Measurements from ENCODE around the gene RARB. TPM values are rescaled to one million over a fixed set of nuclear protein-coding genes. Genes with fewer than 3 reads are reported as not detected.

The RARB gene
- total RNA-seq, 2 experiments from 2014 or later: not detected

GRCh38 chr3:25568525-25569078, 140.5 kb downstream of the RARB start:
- Mint-ChIP-seq H3K9me3 (no peaks in the 10 kb centered on the region), H3K4me1 (no peaks in the 10 kb centered on the region), H3K36me3 (ENCODE audit: low read depth) (no peaks in the 10 kb centered on the region), H3K27me3 (no peaks in the 10 kb centered on the region), H3K4me3 (no peak overlapping the region), H3K27ac (no peak overlapping the region)
- ChIA-PET CTCF (no interaction called here), POLR2A (no interaction called here)
- no peak for DNase-seq

DNA sequence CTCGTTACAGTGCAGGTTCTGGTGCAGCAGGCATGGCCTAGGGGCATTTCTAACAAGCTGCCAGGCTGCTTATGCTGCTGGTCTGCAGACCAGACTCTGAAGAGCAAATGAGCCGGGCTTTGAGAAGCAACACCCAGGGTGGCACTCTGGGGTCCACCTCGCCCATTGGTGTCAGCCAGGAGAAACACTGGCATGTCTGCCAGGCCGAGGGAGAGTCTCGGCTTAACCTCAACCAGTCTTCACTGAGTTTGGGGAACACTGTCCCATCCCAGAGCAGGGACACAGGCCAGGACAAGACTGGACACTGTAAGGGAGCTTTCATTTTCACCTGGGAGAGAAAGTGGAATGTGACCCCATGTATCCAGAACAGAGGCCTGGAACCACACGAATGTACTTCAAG, 143.2 kb downstream of the RARB start:
- Mint-ChIP-seq H3K4me1 (no peaks in the 10 kb centered on the region), H3K4me3 (no peak overlapping the region), H3K27ac (no peak overlapping the region), H3K27me3 (no peaks in the 10 kb centered on the region), H3K9me3 (no peaks in the 10 kb centered on the region), H3K36me3 (ENCODE audit: low read depth) (no peaks in the 10 kb centered on the region)
- CTCF ChIA-PET: no interaction called here
- POLR2A ChIA-PET: no interaction called here
- no peak for DNase-seq

GRCh38 chr3:25572336-25572735, 144.3 kb downstream of the RARB start:
- ChIA-PET CTCF (no interaction called here), POLR2A (no interaction called here)
- no peaks in the 10 kb centered on the region for H3K36me3 Mint-ChIP-seq (ENCODE audit: low read depth)
- DNase-seq: no peak
- no peaks in the 10 kb centered on the region for H3K4me1 Mint-ChIP-seq
- H3K27ac Mint-ChIP-seq: no peak overlapping the region
- H3K9me3 Mint-ChIP-seq: no peaks in the 10 kb centered on the region
- no peaks in the 10 kb centered on the region for H3K27me3 Mint-ChIP-seq
- H3K4me3 Mint-ChIP-seq: no peak overlapping the region

GRCh38 chr3:25572919-25573385, 144.9 kb downstream of the RARB start:
- Mint-ChIP-seq H3K27ac (no peak overlapping the region), H3K4me3 (no peak overlapping the region), H3K27me3 (no peaks in the 10 kb centered on the region), H3K36me3 (ENCODE audit: low read depth) (no peaks in the 10 kb centered on the region), H3K4me1 (no peaks in the 10 kb centered on the region), H3K9me3 (no peaks in the 10 kb centered on the region)
- no peak for DNase-seq
- CTCF ChIA-PET: no interaction called here
- POLR2A ChIA-PET: no interaction called here

DNA sequence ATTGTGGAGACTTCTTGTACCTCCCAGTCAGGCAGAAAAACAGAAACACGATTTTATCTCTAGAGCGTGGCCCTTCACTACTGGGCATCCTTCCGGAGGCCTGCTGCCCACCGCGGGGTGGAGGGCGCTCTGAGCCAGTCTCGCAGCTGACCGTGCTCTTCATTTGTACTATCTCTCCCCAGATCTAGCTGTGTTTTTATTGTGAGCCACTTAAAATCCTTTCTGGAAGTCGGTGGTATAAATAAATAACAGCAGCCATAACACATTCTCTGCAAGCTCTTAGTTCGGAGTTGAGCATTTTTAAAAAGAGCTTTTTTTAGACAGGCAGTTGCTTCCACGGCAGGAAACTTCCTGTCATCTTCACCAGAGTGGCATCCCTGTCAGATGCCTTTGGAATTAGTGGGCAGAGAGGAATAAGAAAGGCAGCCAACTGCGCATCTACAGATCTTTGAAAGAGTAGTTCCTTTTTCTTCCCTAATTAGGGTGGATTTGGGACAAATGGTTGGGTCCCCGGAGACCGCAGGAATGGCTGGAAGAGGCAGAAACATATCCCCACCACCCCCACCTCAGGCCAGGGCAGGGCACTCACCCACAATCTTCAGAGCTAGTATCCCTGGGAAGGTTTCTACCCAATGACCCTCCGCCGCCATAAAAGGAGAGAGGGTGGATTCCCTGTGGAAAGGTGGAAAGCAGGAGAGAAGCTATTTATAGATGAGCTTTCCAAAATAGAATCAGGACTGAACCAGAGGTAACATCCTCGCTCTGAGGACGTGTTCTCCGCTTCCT, 145.5 kb downstream of the RARB start:
- no peak overlapping the region for H3K4me3 Mint-ChIP-seq
- ChIA-PET CTCF (no interaction called here), POLR2A (no interaction called here)
- H3K9me3 Mint-ChIP-seq: no peaks in the 10 kb centered on the region
- H3K4me1 Mint-ChIP-seq: no peaks in the 10 kb centered on the region
- H3K27ac Mint-ChIP-seq: no peak overlapping the region
- no peaks in the 10 kb centered on the region for H3K36me3 Mint-ChIP-seq (ENCODE audit: low read depth)
- no peaks in the 10 kb centered on the region for H3K27me3 Mint-ChIP-seq
- DNase-seq: no peak

DNA sequence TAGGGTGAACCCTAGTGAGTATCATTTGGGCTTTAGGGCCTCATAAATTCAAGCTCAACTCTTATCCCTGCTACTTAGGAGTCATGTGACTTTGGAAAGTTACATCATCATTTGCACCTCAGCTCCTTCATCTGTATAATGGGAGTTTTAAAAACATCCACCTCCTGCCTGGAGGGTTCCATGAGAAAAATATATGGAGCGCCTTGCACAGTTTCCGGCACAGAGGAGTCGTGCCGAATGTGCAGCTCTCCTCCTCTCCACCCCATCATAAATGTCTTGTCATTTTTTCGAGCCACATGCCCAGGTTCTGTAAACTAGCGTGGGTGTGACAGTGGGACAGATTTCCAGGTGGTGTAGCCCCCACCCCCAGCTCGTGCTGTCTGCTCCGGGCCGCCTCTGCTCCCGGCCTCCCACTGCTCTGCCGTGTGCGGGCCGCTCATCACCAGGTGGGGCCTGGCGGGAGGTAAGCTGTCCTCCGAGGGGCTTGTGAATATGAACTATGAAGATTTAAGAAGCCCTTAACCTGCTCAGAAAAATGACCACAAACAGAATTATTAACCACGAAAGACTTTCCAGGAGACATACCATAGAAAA, 146.2 kb downstream of the RARB start:
- DNase-seq: no peak
- Mint-ChIP-seq H3K27ac (no peak overlapping the region), H3K9me3 (no peaks in the 10 kb centered on the region), H3K27me3 (no peaks in the 10 kb centered on the region), H3K4me1 (no peaks in the 10 kb centered on the region), H3K36me3 (ENCODE audit: low read depth) (no peaks in the 10 kb centered on the region), H3K4me3 (no peak overlapping the region)
- CTCF ChIA-PET: no interaction called here
- POLR2A ChIA-PET: no interaction called here

DNA sequence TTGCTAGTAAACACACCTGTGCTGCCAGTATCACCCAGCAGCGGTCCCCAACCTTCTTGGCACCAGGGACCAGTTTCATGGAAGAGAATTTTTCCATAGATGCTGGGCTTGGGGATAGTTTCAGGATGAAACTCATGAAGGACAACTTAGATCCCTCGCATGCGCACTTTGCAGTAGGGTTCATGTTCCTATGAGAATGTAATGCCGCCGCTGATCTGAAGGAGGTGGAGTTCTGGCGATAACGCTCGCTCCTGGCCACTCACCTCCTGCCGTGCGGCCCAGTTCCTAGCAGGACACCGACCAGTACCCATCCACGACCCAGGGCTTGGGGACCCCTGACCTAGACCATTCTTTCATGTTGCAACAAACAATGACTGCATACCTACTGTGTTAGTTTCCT, 146.9 kb downstream of the RARB start:
- H3K36me3 Mint-ChIP-seq (ENCODE audit: low read depth): no peaks in the 10 kb centered on the region

GRCh38 chr3:25576146-25576545, 148.1 kb downstream of the RARB start:
- Mint-ChIP-seq H3K9me3 (no peaks in the 10 kb centered on the region), H3K4me1 (no peaks in the 10 kb centered on the region), H3K27me3 (no peaks in the 10 kb centered on the region), H3K36me3 (ENCODE audit: low read depth) (no peaks in the 10 kb centered on the region), H3K27ac (no peak overlapping the region), H3K4me3 (no peak overlapping the region)
- ChIA-PET CTCF (no interaction called here), POLR2A (no interaction called here)
- DNase-seq: no peak

More for the DNA sequence above, 146.9 kb downstream of the RARB start:
- CTCF ChIA-PET: no interaction called here
- Mint-ChIP-seq H3K9me3 (no peaks in the 10 kb centered on the region), H3K27ac (no peak overlapping the region), H3K4me3 (no peak overlapping the region), H3K4me1 (no peaks in the 10 kb centered on the region), H3K27me3 (no peaks in the 10 kb centered on the region)
- DNase-seq: no peak
- POLR2A ChIA-PET: no interaction called here

DNA sequence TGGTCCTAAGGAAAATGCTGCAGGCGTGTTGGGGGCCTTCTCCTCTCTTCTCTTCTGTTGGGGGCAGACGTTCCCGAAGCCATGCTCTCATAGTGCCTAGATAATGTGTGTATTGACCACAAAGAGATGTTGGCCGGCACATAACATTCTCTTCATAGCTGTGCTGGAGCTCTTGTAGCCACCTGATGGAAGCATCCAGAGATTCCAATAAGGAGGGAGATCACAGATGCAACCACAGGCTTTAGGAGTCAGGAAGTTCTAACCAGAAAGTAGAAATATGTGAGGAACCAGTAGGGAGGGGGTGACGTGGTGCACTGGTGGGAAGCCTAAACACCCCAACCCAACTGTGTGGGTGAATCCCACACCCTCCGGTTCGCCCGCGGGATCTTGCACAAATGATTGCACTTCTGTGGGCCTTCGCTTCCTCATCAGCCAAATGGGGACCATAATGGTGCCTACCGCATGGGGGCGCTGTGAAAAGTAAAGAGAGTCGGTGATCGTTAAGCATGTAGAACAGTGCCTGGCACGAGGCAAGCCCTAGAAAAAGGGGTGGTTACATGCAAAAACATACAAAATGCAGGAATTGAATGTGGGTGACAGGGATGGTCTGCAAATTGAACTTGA, 148.9 kb downstream of the RARB start:
- no peak for DNase-seq
- Mint-ChIP-seq H3K27ac (no peak overlapping the region), H3K4me1 (no peaks in the 10 kb centered on the region), H3K27me3 (no peaks in the 10 kb centered on the region), H3K36me3 (ENCODE audit: low read depth) (no peaks in the 10 kb centered on the region), H3K4me3 (no peak overlapping the region), H3K9me3 (no peaks in the 10 kb centered on the region)
- ChIA-PET POLR2A (no interaction called here), CTCF (no interaction called here)

- Mint-ChIP-seq H3K9me3 (no peaks in the 10 kb centered on the region), H3K4me3 (no peak overlapping the region), H3K36me3 (ENCODE audit: low read depth) (no peaks in the 10 kb centered on the region), H3K27me3 (no peaks in the 10 kb centered on the region), H3K27ac (no peak overlapping the region), H3K4me1 (no peaks in the 10 kb centered on the region)
- ChIA-PET CTCF (no interaction called here), POLR2A (no interaction called here)
- DNase-seq: no peak
These were observed 150.0 kb downstream of the RARB start for GRCh38 chr3:25578059-25578458.

DNA sequence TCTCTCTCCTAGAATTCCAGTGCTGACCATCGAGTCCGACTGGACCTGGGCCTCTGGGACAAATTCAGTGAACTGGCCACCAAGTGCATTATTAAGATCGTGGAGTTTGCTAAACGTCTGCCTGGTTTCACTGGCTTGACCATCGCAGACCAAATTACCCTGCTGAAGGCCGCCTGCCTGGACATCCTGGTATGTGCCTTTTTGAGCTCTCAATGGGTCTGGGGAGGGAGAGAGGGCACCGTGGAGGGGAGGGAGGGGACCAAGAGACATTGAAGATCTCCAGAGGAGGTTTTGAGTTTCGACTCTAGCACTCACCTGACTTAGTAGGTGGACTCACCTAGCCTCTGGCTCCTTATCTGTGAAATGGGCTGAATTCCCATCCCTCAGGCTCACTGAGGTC, 152.5 kb downstream of the RARB start:
- H3K27ac Mint-ChIP-seq: no peak overlapping the region
- no peaks in the 10 kb centered on the region for H3K9me3 Mint-ChIP-seq
- DNase-seq: no peak
- ChIA-PET POLR2A (no interaction called here), CTCF (no interaction called here)
- no peaks in the 10 kb centered on the region for H3K4me1 Mint-ChIP-seq
- no peaks in the 10 kb centered on the region for H3K27me3 Mint-ChIP-seq
- H3K36me3 Mint-ChIP-seq (ENCODE audit: low read depth): no peaks in the 10 kb centered on the region
- H3K4me3 Mint-ChIP-seq: no peak overlapping the region

- Mint-ChIP-seq H3K36me3 (ENCODE audit: low read depth) (no peaks in the 10 kb centered on the region), H3K27ac (no peak overlapping the region), H3K4me1 (no peaks in the 10 kb centered on the region), H3K9me3 (no peaks in the 10 kb centered on the region), H3K27me3 (no peaks in the 10 kb centered on the region), H3K4me3 (no peak overlapping the region)
- DNase-seq: no peak
- CTCF ChIA-PET: no interaction called here
- POLR2A ChIA-PET: no interaction called here
These were observed 153.3 kb downstream of the RARB start for GRCh38 chr3:25581335-25581734.

DNA sequence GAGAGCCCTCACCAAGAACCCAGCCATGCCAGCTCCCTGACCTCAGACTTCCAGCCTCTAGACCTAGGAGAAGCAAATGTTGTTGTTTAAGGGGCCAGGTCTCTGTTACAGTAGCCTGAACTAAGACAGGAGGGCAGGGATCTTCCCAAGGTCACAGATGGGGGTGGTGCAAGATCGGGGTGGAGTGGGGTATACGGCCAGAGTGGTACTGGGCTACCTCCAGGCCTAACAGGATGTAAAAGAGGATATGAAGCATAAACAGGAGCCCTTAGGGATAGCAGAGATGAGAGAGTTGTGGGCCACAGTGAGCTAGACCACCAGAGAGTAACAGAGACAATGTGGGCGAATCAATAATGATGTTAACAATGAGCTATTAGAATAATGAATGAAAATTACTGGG, 153.8 kb downstream of the RARB start:
- no peaks in the 10 kb centered on the region for H3K27me3 Mint-ChIP-seq
- CTCF ChIA-PET: no interaction called here
- POLR2A ChIA-PET: no interaction called here
- H3K4me3 Mint-ChIP-seq: no peak overlapping the region
- H3K27ac Mint-ChIP-seq: no peak overlapping the region
- H3K36me3 Mint-ChIP-seq (ENCODE audit: low read depth): no peaks in the 10 kb centered on the region
- no peaks in the 10 kb centered on the region for H3K4me1 Mint-ChIP-seq
- no peak for DNase-seq
- no peaks in the 10 kb centered on the region for H3K9me3 Mint-ChIP-seq

DNA sequence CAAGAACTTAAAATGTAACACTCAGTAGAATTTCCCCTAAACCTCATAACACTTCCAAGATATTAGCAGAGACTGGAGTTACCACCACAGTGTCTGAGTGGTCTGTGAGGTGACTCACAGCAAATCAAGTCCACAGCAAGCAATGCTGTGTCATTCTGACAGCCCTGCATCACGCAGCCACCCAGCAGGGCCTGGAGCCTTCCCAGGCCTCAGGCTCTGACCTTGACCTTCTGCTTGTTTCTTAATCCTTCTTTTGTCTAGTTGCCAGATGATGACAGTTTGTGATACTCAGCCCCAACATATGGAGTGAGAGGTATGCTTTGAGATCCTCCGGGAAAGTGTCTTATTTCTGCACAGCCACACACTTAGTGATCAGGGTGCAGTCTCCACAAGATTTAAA, 154.2 kb downstream of the RARB start:
- H3K27me3 Mint-ChIP-seq: no peaks in the 10 kb centered on the region
- H3K4me1 Mint-ChIP-seq: no peaks in the 10 kb centered on the region
- H3K4me3 Mint-ChIP-seq: no peak overlapping the region
- ChIA-PET POLR2A (no interaction called here), CTCF (no interaction called here)
- no peak for DNase-seq
- no peak overlapping the region for H3K27ac Mint-ChIP-seq
- no peaks in the 10 kb centered on the region for H3K9me3 Mint-ChIP-seq
- H3K36me3 Mint-ChIP-seq (ENCODE audit: low read depth): no peaks in the 10 kb centered on the region
